ENCODE results near the gene SDF4. TPM values are rescaled to one million over a fixed set of nuclear protein-coding genes. Genes with fewer than 3 reads are reported as not detected.

SDF4 gene
- total and polyA plus RNA-seq, 2 donors (not counting 1 experiment from before 2014, with no cell fraction given), result 100 to 143 TPM

DNA sequence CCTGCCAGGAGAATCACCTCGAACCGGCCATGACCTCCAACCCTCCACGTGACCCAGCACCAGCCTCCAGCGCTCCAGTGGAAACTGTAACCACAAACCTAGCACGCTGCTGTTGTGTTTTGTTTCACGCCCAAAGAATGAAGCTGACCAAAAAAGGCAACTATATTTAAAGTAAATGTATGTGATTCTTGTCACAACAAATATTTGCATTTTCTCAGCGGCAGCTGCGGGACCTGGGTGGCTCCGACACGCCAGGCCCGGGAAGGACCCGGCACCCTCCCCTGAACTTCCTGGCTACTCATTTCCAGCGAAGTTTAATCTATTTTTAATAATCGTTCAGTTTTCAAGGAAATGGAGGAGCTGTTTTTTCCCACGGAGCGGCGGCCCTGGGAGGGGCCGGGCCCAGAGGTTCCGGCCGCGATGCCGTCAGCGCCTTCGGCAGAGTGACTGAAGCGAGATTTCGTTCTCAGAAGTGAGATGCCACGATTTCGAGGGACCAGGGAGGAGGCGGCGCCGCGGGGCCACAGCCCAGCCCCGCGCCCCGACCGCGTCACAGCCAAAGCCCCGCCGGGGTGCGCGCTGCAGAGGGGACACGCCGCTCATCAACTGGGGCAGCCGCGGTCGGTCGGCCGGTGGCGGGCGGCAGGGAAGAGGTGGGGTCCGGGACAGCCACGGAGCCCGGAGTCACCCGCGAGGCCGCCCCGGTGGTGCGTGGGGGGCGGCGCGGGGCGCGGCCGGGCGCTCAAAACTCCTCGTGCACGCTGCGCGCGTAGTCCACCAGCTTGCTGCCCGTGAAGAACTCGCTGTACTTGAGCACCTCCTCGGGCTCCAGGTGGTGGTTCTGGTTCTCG, 14.8 kb downstream of the SDF4 start:
- peaks cover 24% of the 10 kb centered on the region for H3K4me1 Mint-ChIP-seq
- WGBS (ENCODE audit: insufficient coverage), result 96% methylated on average over 65 of the region's 74 CpGs
- peaks cover 10% of the 10 kb centered on the region for H3K79me2 ChIP-seq (ENCODE audit: control insufficient read depth, insufficient read depth, low read length)
- peaks cover 0 to 10% (median 4%) of the 10 kb centered on the region in 4 experiments for H3K27me3 ChIP-seq (replicated peaks in 1 of 4; ENCODE audit: control extremely low read depth in 1 of 4, control insufficient read depth in 3 of 4, insufficient read depth in 4 of 4, low read length in 3 of 4)
- POLR2A ChIA-PET, result no interaction called here
- H3K4me3 ChIP-seq (ENCODE audit: control extremely low read depth in 1 of 5, extremely low read depth in 1 of 5, insufficient read depth in 1 of 5, low read depth in 2 of 5, low read length in 4 of 5), result no peak overlapping the region
- H4K20me1 ChIP-seq (ENCODE audit: control insufficient read depth, insufficient read depth, low read length, poor library complexity, severe bottlenecking), result peaks cover 50% of the 10 kb centered on the region
- H3K27ac ChIP-seq (ENCODE audit: low read length in 2 of 2), result no peak overlapping the region
- no peak overlapping the region for H3K4me2 ChIP-seq (replicated peaks; ENCODE audit: low read depth, low read length, poor library complexity, severe bottlenecking)
- no peaks in the 10 kb centered on the region for H3K27me3 Mint-ChIP-seq
- no peak overlapping the region for H2AFZ ChIP-seq (ENCODE audit: insufficient read depth, low read depth, low read length, poor library complexity, severe bottlenecking)
- intact Hi-C loops (cut with micrococcal nuclease), result no loop called here
- peak overlapping the region; percentile 72 for H3K27ac Mint-ChIP-seq
- no peak for TF ChIP-seq EZH2 (IDR thresholded peaks at IDR 0.05; ENCODE audit: borderline replicate concordance, insufficient read depth, low read depth, low read length, poor library complexity, severe bottlenecking)
- TF ChIP-seq, protein P1, sequence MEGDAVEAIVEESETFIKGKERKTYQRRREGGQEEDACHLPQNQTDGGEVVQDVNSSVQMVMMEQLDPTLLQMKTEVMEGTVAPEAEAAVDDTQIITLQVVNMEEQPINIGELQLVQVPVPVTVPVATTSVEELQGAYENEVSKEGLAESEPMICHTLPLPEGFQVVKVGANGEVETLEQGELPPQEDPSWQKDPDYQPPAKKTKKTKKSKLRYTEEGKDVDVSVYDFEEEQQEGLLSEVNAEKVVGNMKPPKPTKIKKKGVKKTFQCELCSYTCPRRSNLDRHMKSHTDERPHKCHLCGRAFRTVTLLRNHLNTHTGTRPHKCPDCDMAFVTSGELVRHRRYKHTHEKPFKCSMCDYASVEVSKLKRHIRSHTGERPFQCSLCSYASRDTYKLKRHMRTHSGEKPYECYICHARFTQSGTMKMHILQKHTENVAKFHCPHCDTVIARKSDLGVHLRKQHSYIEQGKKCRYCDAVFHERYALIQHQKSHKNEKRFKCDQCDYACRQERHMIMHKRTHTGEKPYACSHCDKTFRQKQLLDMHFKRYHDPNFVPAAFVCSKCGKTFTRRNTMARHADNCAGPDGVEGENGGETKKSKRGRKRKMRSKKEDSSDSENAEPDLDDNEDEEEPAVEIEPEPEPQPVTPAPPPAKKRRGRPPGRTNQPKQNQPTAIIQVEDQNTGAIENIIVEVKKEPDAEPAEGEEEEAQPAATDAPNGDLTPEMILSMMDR (IDR thresholded peaks at IDR 0.05), result no peak
- no peak for ATAC-seq (ENCODE audit: low read depth)
- H3K4me1 ChIP-seq (ENCODE audit: control insufficient read depth in 2 of 2, insufficient read depth in 2 of 2, low read length in 2 of 2), result peaks cover 34% of the 10 kb centered on the region in 2 donors
- no peaks in the 10 kb centered on the region for H3K9me3 Mint-ChIP-seq (ENCODE audit: insufficient read depth)
- CTCF ChIA-PET, result no interaction called here
- H3K9me3 ChIP-seq (ENCODE audit: control extremely low read depth in 1 of 3, control insufficient read depth in 2 of 3, insufficient read depth in 1 of 3, low read length in 2 of 3), result peaks cover 0 to 11% (median 0%) of the 10 kb centered on the region in 3 donors
- H3K4me3 Mint-ChIP-seq, result no peak overlapping the region
- no peak for DNase-seq
- H3K36me3 ChIP-seq (replicated peaks in 1 of 2; ENCODE audit: control extremely low read depth in 1 of 2, control insufficient read depth in 1 of 2, extremely low read depth in 1 of 2, insufficient read depth in 2 of 2, low read length in 1 of 2), result peaks cover 0 to 43% of the 10 kb centered on the region in 2 experiments
- H3K9ac ChIP-seq (ENCODE audit: low read length), result no peak overlapping the region

All from B cell (primary cell).